ENCODE measurements around the gene POLR1H.
"Not testable (repeated sequence)": the region's sequence is repeated elsewhere in the genome, so short reads cannot be mapped to it uniquely, and the experiment has no call there.

POLR1H gene, protein sequence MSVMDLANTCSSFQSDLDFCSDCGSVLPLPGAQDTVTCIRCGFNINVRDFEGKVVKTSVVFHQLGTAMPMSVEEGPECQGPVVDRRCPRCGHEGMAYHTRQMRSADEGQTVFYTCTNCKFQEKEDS

DNA sequence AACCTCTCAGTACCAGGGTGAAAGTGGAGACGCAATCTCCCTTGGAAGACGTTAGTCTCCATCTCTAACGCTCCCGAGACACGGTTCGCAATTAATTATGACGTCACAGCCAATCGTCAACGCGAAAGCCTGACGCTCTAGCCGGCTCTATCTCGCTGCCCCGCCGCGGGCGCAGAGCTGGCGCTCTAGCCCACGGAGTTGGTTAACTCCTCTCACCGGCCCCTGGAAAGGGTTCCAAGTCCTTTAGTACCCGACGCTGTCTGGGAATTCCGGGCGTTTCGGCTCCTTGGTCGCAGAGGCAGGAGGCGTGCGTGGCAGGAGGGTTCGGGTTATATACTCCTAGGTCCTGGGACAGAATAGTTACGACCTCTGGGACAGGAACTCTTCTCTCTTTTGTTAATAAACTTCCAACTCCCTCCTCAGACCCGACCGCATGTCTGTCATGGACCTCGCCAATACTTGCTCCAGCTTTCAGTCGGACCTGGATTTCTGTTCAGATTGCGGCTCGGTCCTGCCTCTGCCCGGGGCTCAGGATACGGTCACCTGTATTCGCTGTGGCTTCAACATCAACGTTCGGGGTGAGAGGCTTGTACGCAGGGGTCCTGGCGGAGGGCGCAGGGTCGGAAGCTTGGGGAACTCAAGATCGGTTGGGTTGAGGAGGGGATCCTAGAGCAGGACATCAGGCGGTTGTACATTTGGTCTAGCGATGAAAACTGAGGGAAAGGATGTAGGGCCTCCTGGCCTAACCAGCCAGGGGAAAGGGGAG, at the start of gene POLR1H:
Gene POLR1H (plus strand): TSS at position 174 of the 766 bp plus-strand sequence. CDS start 260 bp downstream, at position 434.
- DNase-seq (ENCODE audit: low read depth), result peak; percentile 78

DNA sequence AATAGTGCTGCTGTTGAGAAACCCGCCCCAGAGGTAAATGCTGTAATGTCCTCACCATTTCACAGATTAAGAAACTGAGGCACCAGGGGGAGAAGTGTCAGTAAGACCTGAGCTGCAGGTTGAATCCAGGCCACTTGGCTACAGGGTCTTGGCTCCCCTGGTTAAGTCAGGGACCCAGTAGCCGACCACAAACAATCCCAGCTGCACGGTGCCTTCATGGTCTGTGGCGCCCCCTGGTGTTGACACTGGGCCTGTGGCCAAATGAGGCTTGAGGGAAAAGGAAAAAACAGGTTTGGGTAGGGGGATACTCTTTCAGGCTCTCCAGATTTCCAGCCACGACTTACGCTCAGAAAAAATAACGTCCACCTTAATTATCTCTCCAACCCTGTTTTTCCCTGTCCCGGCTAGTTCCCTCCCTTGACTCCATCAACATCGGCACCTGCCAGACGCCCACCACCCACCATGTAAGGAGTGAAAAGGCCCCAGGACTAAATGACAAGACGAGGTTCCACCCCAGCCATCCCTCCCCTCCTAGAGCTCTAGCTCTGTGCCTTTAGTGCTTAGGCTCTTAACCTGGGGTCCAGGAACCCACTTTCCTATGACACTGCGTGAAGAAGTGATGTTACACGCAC, 47.7 kb upstream of the POLR1H start:
- no peak for DNase-seq (ENCODE audit: low read depth)

- DNase-seq (ENCODE audit: low read depth), result no peak
Measured at GRCh38 chr6:30019819-30020218, 41.2 kb upstream of the POLR1H start.

DNA sequence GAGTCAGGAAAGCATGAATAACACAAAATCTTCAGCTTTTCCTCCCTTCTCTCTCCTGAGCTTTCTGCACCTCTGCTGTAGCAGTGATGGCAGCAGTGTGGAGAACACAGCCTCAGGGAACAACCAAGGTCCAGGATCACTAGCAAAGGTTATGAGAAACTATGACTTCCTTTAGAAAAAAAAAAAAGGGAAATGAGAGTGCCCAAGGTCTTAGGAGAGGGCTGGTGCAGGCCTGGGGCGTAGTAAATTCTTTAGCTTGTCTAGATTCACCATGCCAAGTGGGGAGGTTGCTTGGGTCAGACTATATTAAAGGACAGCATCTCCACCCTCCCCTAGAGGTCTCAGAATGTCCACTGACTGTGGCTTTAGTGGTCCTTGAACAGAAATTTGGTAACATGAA, 40.4 kb upstream of the POLR1H start:
- no peak for DNase-seq (ENCODE audit: low read depth)

GRCh38 chr6:30022189-30022588, 38.9 kb upstream of the POLR1H start:
- no peak for DNase-seq (ENCODE audit: low read depth)

DNA sequence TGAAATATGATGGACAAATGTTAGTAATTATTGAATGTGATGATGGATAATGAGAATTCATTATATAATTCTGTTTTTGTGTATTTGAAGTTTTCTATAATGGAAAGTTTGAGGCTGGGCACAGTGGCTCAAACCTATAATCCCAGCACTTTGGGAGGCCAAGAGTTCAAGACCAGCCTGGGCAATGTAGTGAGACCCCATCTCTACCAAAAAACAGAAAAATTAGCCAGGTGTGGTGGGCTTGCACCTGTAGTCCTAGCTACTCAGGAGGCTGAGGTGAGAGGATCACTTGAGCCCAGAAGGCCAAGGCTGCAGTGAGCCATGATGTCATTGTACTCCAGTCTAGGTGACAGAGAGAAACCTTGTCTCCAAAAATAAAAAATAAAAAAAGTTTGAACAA, 38.4 kb upstream of the POLR1H start:
- not testable (repeated sequence) for DNase-seq (ENCODE audit: low read depth)

GRCh38 chr6:30025186-30025585, 35.9 kb upstream of the POLR1H start:
- DNase-seq (ENCODE audit: low read depth), result no peak

GRCh38 chr6:30029588-30029987, 31.5 kb upstream of the POLR1H start:
- DNase-seq (ENCODE audit: low read depth), result no peak

GRCh38 chr6:30031381-30031780, 29.7 kb upstream of the POLR1H start:
- no peak for DNase-seq (ENCODE audit: low read depth)

DNA sequence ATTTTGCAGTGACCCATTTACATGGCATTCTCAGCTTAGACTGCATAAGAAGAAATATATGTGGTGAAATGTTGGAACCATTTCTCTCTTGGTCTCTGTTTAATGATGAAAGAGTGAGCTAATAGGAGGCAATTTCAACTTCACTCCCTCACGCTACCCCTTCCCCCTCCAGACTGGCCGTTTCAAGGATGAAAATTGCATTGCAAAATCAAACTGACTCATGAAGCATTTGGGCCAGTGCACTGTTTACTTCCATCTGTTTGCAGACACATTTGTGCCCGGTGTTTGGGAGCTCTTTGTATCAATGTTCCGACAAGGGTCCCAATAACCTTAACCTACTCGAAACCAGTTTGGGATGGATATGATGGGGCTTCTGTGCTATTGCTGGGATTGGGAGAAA, 27.6 kb upstream of the POLR1H start:
- DNase-seq (ENCODE audit: low read depth), result not testable (repeated sequence)

- no peak for DNase-seq (ENCODE audit: low read depth)
Measured at GRCh38 chr6:30035784-30036183, 25.3 kb upstream of the POLR1H start.

GRCh38 chr6:30037182-30037788, 23.8 kb upstream of the POLR1H start:
- DNase-seq (ENCODE audit: low read depth), result no peak

DNA sequence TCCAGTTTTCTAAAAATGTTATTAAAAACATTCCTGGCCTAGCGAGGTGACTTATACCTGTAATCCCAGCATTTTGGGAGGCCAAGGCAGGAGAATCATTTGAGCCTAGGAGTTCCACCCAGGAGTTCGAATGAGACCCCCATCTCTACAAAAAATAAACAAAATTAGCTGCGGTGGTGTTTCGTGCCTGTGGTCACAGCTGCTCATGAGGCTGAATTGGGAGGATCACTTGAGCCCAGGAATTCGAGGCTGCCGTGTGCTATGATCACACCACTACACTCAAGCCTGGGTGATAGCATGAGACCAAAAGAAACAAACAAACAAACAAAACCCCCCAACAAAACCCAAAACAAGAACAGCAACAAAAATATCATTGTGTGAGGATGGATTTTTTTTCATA, 19.8 kb upstream of the POLR1H start:
- no peak for DNase-seq (ENCODE audit: low read depth)

GRCh38 chr6:30041821-30042220, 19.2 kb upstream of the POLR1H start:
- DNase-seq (ENCODE audit: low read depth), result no peak

DNA sequence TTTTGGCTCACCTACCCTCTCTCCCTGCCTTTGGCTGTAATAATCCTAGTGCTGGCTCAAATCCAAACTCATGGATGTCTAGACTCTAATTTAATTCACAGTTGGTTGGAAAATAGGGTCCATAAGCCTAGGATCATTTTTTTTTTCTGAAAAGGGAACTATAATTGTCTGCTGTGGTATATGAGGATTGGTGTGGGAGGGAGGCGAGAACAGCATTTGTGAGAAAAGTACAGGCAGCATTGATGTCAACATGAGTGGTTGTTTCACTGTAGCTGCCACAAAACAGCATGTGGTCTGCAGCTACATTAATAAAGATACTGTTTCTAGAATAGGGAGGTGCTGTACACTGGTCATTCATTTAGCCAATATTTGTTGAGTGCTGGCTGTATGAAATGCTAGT, 18.6 kb upstream of the POLR1H start:
- no peak for DNase-seq (ENCODE audit: low read depth)

GRCh38 chr6:30042914-30043313, 18.2 kb upstream of the POLR1H start:
- DNase-seq (ENCODE audit: low read depth), result no peak

DNA sequence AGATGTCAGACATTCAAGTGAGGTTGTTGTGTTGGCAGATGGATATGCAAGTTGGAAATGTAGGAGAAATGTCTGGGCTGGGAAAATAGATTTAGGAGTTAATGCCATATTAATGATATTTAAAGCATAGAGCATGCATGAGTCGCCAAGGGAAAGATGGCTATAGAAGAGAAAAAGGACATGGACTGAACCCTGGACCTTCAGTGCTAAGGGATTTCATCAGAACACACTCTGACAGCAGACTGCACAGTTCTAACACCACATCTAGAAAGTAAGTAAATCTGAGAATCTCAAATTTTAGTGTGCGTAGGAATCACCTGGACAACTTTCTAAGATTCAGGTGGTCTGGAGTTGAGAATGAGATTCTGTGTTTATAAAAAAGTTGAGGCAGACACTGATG, 17.3 kb upstream of the POLR1H start:
- DNase-seq (ENCODE audit: low read depth), result no peak

GRCh38 chr6:30044630-30045029, 16.4 kb upstream of the POLR1H start:
- no peak for DNase-seq (ENCODE audit: low read depth)

- DNase-seq (ENCODE audit: low read depth), result no peak
Measured at GRCh38 chr6:30047220-30047619, 13.8 kb upstream of the POLR1H start.

DNA sequence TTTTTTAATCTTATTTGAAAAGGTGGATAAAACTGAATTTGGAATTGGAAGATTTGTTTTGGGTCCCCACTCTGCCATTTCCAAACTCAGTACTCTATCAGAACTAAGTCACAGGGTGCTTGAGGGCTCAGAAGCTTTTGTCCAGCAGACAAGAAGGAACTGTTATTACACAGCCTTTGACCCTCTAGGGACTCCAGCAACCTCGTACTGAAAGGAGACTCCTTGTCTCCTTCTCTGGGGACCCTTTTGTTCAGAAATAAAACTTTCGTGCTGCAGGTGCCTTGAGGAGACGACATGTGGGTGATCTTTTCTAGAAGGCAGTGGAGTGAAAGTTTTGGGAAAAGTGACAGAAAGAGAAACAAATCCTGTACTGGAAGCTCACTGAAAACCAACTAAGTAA, 7.4 kb upstream of the POLR1H start:
- no peak for DNase-seq (ENCODE audit: low read depth)

GRCh38 chr6:30055513-30055912, 5.6 kb upstream of the POLR1H start:
- DNase-seq (ENCODE audit: low read depth), result no peak

GRCh38 chr6:30060606-30061091, 416 bp upstream of the POLR1H start:
- DNase-seq (ENCODE audit: low read depth), result no peak

All from activated T-helper 9 cell treated with anti-CD3 and anti-CD28 coated beads, Interleukin-2, amount 50 U/mL, for 16 hours (primary cell).